Duodenal mucosa (tissue), 2 donors: ENCODE data around the gene ELOVL2.

Experiments
- H3K27ac ChIP-seq: one replicate; pipeline ENCODE4 v1.7.0; 2013; ENCODE audit warnings: low read depth, low read length
- H3K27me3 ChIP-seq, 2 donors: one replicate each; pipeline ENCODE4 v1.7.0; 2013; ENCODE audit warnings: low read length in 2 of 2, control low read depth in 1 of 2; ENCODE audit not compliant: insufficient read depth in 2 of 2, control insufficient read depth in 1 of 2
- H3K36me3 ChIP-seq, 2 donors: one replicate each; pipeline ENCODE4 v1.7.0; 2013; ENCODE audit warnings: low read length in 2 of 2, control low read depth in 1 of 2; ENCODE audit not compliant: insufficient read depth in 2 of 2, control insufficient read depth in 1 of 2
- H3K4me1 ChIP-seq, 2 donors: one replicate each; pipeline ENCODE4 v1.7.0; 2013; ENCODE audit warnings: low read length in 2 of 2, control low read depth in 1 of 2; ENCODE audit not compliant: insufficient read depth in 2 of 2, control insufficient read depth in 1 of 2
- H3K4me3 ChIP-seq, 2 donors: one replicate each; pipeline ENCODE4 v1.7.0; 2013; ENCODE audit warnings: low read length in 2 of 2, low read depth in 1 of 2
- H3K9ac ChIP-seq, 2 donors: one replicate each; pipeline ENCODE4 v1.7.0; 2013; ENCODE audit warnings: low read length in 2 of 2, low read depth in 1 of 2
- H3K9me3 ChIP-seq, 2 donors: one replicate each; pipeline ENCODE4 v1.7.0; 2013; ENCODE audit warnings: low read length in 2 of 2, control low read depth in 1 of 2; ENCODE audit not compliant: control insufficient read depth in 1 of 2

Gene ELOVL2

GRCh38 chr6:11058406-11058805 lies 14.3 kb upstream of the ELOVL2 start:
- Histone ChIP-seq H3K36me3 (no peaks in the 10 kb centered on the region), H3K4me3 (no peak overlapping the region), H3K9me3 (no peaks in the 10 kb centered on the region), H3K4me1 (no peaks in the 10 kb centered on the region), H3K27ac (no peak overlapping the region), H3K9ac (no peak overlapping the region), H3K27me3 (no peaks in the 10 kb centered on the region)

GRCh38 chr6:11056871-11057270 lies 12.8 kb upstream of the ELOVL2 start:
- Histone ChIP-seq H3K27me3 (no peaks in the 10 kb centered on the region), H3K4me1 (no peaks in the 10 kb centered on the region), H3K9me3 (no peaks in the 10 kb centered on the region), H3K36me3 (no peaks in the 10 kb centered on the region), H3K4me3 (no peak overlapping the region), H3K27ac (no peak overlapping the region), H3K9ac (no peak overlapping the region)

- no peak overlapping the region for H3K9ac ChIP-seq
- no peak overlapping the region for H3K27ac ChIP-seq
- H3K4me3 ChIP-seq = no peak overlapping the region
- H3K9me3 ChIP-seq = no peaks in the 10 kb centered on the region
- no peaks in the 10 kb centered on the region for H3K36me3 ChIP-seq
- H3K27me3 ChIP-seq = peaks cover 0 to 6% of the 10 kb centered on the region in 2 donors
- H3K4me1 ChIP-seq = no peaks in the 10 kb centered on the region
Observed at GRCh38 chr6:11055127-11055627, 11.1 kb upstream of the ELOVL2 start.

- Histone ChIP-seq H3K4me3 (no peak overlapping the region), H3K27me3 (peaks cover 0 to 6% of the 10 kb centered on the region in 2 donors), H3K27ac (no peak overlapping the region), H3K9me3 (no peaks in the 10 kb centered on the region), H3K4me1 (no peaks in the 10 kb centered on the region), H3K36me3 (no peaks in the 10 kb centered on the region), H3K9ac (no peak overlapping the region)
Observed at GRCh38 chr6:11054722-11055121, 10.6 kb upstream of the ELOVL2 start.

- Histone ChIP-seq H3K4me3 (no peak overlapping the region), H3K27me3 (peaks cover 7 to 10% of the 10 kb centered on the region in 2 donors), H3K9ac (no peak overlapping the region), H3K27ac (no peak overlapping the region), H3K9me3 (no peaks in the 10 kb centered on the region), H3K4me1 (no peaks in the 10 kb centered on the region), H3K36me3 (no peaks in the 10 kb centered on the region)
Observed at GRCh38 chr6:11053307-11053706, 9.2 kb upstream of the ELOVL2 start.

- H3K27me3 ChIP-seq = peaks cover 17 to 28% of the 10 kb centered on the region in 2 donors
- H3K4me1 ChIP-seq = no peaks in the 10 kb centered on the region
- no peak overlapping the region for H3K4me3 ChIP-seq
- H3K27ac ChIP-seq = no peak overlapping the region
- no peaks in the 10 kb centered on the region for H3K36me3 ChIP-seq
- H3K9me3 ChIP-seq = no peaks in the 10 kb centered on the region
- no peak overlapping the region for H3K9ac ChIP-seq
Observed at GRCh38 chr6:11050731-11051130, 6.6 kb upstream of the ELOVL2 start.

GRCh38 chr6:11044712-11045167 lies 635 bp upstream of the ELOVL2 start:
- H3K4me3 ChIP-seq = peak overlapping the region; percentile 35 to 54
- no peak overlapping the region for H3K27ac ChIP-seq
- peaks cover 52 to 66% of the 10 kb centered on the region in 2 donors for H3K27me3 ChIP-seq
- H3K36me3 ChIP-seq = no peaks in the 10 kb centered on the region
- no peak overlapping the region for H3K9ac ChIP-seq
- no peaks in the 10 kb centered on the region for H3K9me3 ChIP-seq
- H3K4me1 ChIP-seq = no peaks in the 10 kb centered on the region

GRCh38 chr6:11043378-11043960 lies 636 bp downstream of the ELOVL2 start:
- Histone ChIP-seq H3K27ac (no peak overlapping the region), H3K4me3 (peak overlapping the region in 1 of 2 donors; percentile 43), H3K36me3 (no peaks in the 10 kb centered on the region), H3K4me1 (no peaks in the 10 kb centered on the region), H3K27me3 (peaks cover 48 to 66% of the 10 kb centered on the region in 2 donors), H3K9ac (no peak overlapping the region), H3K9me3 (no peaks in the 10 kb centered on the region)

- Histone ChIP-seq H3K4me1 (no peaks in the 10 kb centered on the region), H3K27ac (no peak overlapping the region), H3K9me3 (no peaks in the 10 kb centered on the region), H3K4me3 (no peak overlapping the region), H3K27me3 (peaks cover 44 to 60% of the 10 kb centered on the region in 2 donors), H3K9ac (no peak overlapping the region), H3K36me3 (no peaks in the 10 kb centered on the region)
Observed at GRCh38 chr6:11042750-11043377, 1.2 kb downstream of the ELOVL2 start.

GRCh38 chr6:11042025-11042749 lies 1.9 kb downstream of the ELOVL2 start:
- Histone ChIP-seq H3K9ac (no peak overlapping the region), H3K36me3 (no peaks in the 10 kb centered on the region), H3K4me1 (no peaks in the 10 kb centered on the region), H3K27me3 (peaks cover 40 to 57% of the 10 kb centered on the region in 2 donors), H3K27ac (no peak overlapping the region), H3K9me3 (no peaks in the 10 kb centered on the region), H3K4me3 (no peak overlapping the region)
